Tibial nerve (tissue), 4 donors: Measurements from ENCODE around the gene TFRC.

Experiments
- CTCF ChIP-seq, 5 experiments: fragments of 200-600 bp in 3 of 5; fragments of 450-650 bp in 2 of 5; sonication (generic) in 3 of 5; IDR thresholded peaks; one replicate each; pipeline ENCODE4 v1.5.1; 2016 to 2019; ENCODE audit warnings: antibody characterized with exemption in 5 of 5, mild to moderate bottlenecking in 3 of 5, moderate library complexity in 2 of 5
- EP300 ChIP-seq, 2 donors: sonication (generic); formaldehyde crosslinking; IDR thresholded peaks; one replicate each; pipeline ENCODE4 v1.6.1; 2017; ENCODE audit warnings: antibody characterized with exemption in 2 of 2, mild to moderate bottlenecking in 1 of 2
- POLR2A ChIP-seq, 2 donors: fragments of 450-650 bp; IDR thresholded peaks; one replicate each; pipeline ENCODE4 v1.6.1; 2017; ENCODE audit warnings: antibody characterized with exemption in 2 of 2, mild to moderate bottlenecking in 2 of 2, moderate library complexity in 2 of 2

- no peak for TF ChIP-seq CTCF (IDR thresholded peaks at IDR 0.05)
- no peak for TF ChIP-seq EP300 (IDR thresholded peaks at IDR 0.05)
- TF ChIP-seq POLR2A (IDR thresholded peaks at IDR 0.05): no peak
Observed at GRCh38 chr3:196067439-196067838, 14.5 kb downstream of the TFRC start.
